Keratinocyte (primary cell): ENCODE measurements around the gene DDAH2. TPM values are rescaled to one million over a fixed set of nuclear protein-coding genes. Genes with fewer than 3 reads are reported as not detected.

Source experiments
- DNase-seq: peaks from one replicate; pipeline ENCODE4 v3.0.0-alpha.2; 2011; ENCODE audit warnings: low read depth, missing footprints, low spot score
- FAIRE-seq: peaks from 2 replicates; lab custom pipeline; 2011; peaks lifted over from hg19 to GRCh38; lab: Jason Lieb, UNC
- H2AFZ ChIP-seq: 2 replicates; pipeline ENCODE4 v1.6.0; 2012; ENCODE audit warnings: low read length, control low read depth, inconsistent platforms; ENCODE audit not compliant: control insufficient read depth
- H3K27ac ChIP-seq: 2 replicates; pipeline ENCODE4 v1.5.1; 2011; ENCODE audit warnings: low read length; ENCODE audit not compliant: control insufficient read depth, insufficient read depth
- H3K27me3 ChIP-seq: 3 replicates; pipeline ENCODE4 v1.6.0; 2011; ENCODE audit warnings: low read length; ENCODE audit not compliant: control insufficient read depth, insufficient read depth; ENCODE audit errors: extremely low read depth
- H3K36me3 ChIP-seq, 2 experiments: 2 replicates in 1 of 2; 3 replicates in 1 of 2; pipeline ENCODE4 v1.5.1; 2011; ENCODE audit warnings: low read length in 2 of 2, mild to moderate bottlenecking in 1 of 2; ENCODE audit not compliant: control insufficient read depth in 2 of 2, insufficient read depth in 2 of 2; ENCODE audit errors: extremely low read depth in 1 of 2
- H3K4me1 ChIP-seq: 3 replicates; pipeline ENCODE4 v1.5.1; 2011; ENCODE audit warnings: low read length; ENCODE audit not compliant: control insufficient read depth, insufficient read depth; ENCODE audit errors: extremely low read depth
- H3K4me2 ChIP-seq: 3 replicates; pipeline ENCODE4 v1.6.0; 2011; ENCODE audit warnings: low read depth, low read length; ENCODE audit not compliant: control insufficient read depth, insufficient read depth; ENCODE audit errors: extremely low read depth
- H3K4me3 ChIP-seq, 3 experiments: fragments of 200-600 bp in 1 of 3; sonication (generic) in 1 of 3; 2 replicates in 2 of 3; 3 replicates in 1 of 3; pipeline ENCODE4 v1.5.1; 2011 to 2016; ENCODE audit warnings: low read length in 3 of 3, mild to moderate bottlenecking in 3 of 3, control low read depth in 2 of 3, inconsistent platforms in 1 of 3, low read depth in 1 of 3, mixed read lengths in 1 of 3, mixed run types in 1 of 3, moderate library complexity in 1 of 3; ENCODE audit not compliant: control insufficient read depth in 2 of 3, insufficient read depth in 2 of 3; ENCODE audit errors: extremely low read depth in 1 of 3
- H3K79me2 ChIP-seq: 2 replicates; pipeline ENCODE4 v1.6.0; 2012; ENCODE audit warnings: low read length; ENCODE audit not compliant: control insufficient read depth, insufficient read depth
- H3K9ac ChIP-seq: 3 replicates; pipeline ENCODE4 v1.6.0; 2011; ENCODE audit warnings: low read length; ENCODE audit not compliant: control insufficient read depth, insufficient read depth; ENCODE audit errors: extremely low read depth
- H3K9me1 ChIP-seq: 3 replicates; pipeline ENCODE4 v1.6.0; 2011; ENCODE audit warnings: low read length; ENCODE audit not compliant: control insufficient read depth, insufficient read depth; ENCODE audit errors: extremely low read depth
- H3K9me3 ChIP-seq: 2 replicates; pipeline ENCODE4 v1.5.1; 2012; ENCODE audit warnings: low read depth, low read length; ENCODE audit not compliant: control insufficient read depth
- H4K20me1 ChIP-seq: 3 replicates; pipeline ENCODE4 v1.6.0; 2011; ENCODE audit warnings: low read length; ENCODE audit not compliant: control insufficient read depth, insufficient read depth; ENCODE audit errors: extremely low read depth
- CTCF ChIP-seq, 3 experiments: IDR thresholded peaks in 1 of 3; conservative IDR thresholded peaks in 1 of 3; optimal IDR thresholded peaks in 1 of 3; 2 replicates in 2 of 3; 3 replicates in 1 of 3; pipeline versions ENCODE3 to v1.5.1; 2011; ENCODE audit warnings: low read length in 3 of 3, mild to moderate bottlenecking in 3 of 3, moderate library complexity in 2 of 3, control low read depth in 1 of 3, inconsistent platforms in 1 of 3; ENCODE audit not compliant: insufficient read depth in 2 of 3; ENCODE audit errors: extremely low read depth in 1 of 3
- EZH2 ChIP-seq: IDR thresholded peaks from one replicate; pipeline ENCODE4 v1.6.1; 2012; ENCODE audit warnings: inconsistent platforms, mild to moderate bottlenecking, low read length, moderate library complexity
- dilution Hi-C: fragments of 300-500 bp; cut with MboI; formaldehyde crosslinking; loops from one replicate; pipeline ENCODE4 v1.7.0; 2020; ENCODE audit warnings: low sequenced_read_pairs; ENCODE audit not compliant: extremely low pct_ligation_motif_present
- polyA plus RNA-seq, 5 experiments: library from polyadenylated mRNA; depleted of rRNA in 3 of 5; stranded (reverse) in 3 of 5; stranded (forward) in 1 of 5; unstranded in 1 of 5; fragments of >200 nt; gene quantifications; 1 replicate in 1 of 5; 2 replicates in 3 of 5; 3 replicates in 1 of 5; pipeline versions ENCODE4 v1.2.1 to v1.2.3, GENCODE V29; 2011 to 2012; ENCODE audit warnings: missing spikeins in 2 of 5, low read depth in 1 of 5, low replicate concordance in 1 of 5

The DDAH2 gene
- polyA plus RNA-seq, 1 donor (not counting 4 experiments of a cell fraction or from before 2014, with no cell fraction given) = 3.0 TPM

DNA sequence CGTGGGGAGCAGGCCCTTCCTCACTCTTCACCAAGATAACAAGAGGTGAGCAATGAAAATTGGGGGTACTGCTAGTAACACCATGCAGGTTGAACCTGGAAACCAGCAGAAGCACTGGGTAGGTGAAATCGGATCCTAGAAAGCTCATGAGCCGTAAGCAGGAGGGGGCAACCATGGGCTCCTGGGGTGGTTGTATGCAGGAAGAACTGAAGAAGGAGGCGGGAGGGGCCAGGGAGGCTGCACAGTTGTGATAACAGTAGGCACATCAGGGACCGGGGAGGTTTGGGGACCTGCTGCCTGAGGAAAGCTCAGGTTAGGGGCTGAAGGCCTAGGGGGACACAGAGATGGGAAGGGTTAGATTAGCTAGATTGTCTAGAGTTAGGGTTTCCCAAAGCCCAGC lies 42.6 kb downstream of the DDAH2 start:
- DNase-seq = no peak
- H3K9me1 ChIP-seq = no peaks in the 10 kb centered on the region
- peaks cover 3% of the 10 kb centered on the region for H3K4me1 ChIP-seq
- no peaks in the 10 kb centered on the region for H4K20me1 ChIP-seq
- no peaks in the 10 kb centered on the region for H3K9me3 ChIP-seq
- dilution Hi-C loops = no loop called here
- peaks cover 7 to 38% of the 10 kb centered on the region in 2 experiments for H3K36me3 ChIP-seq
- H3K27ac ChIP-seq = no peak overlapping the region
- H3K9ac ChIP-seq = no peak overlapping the region
- H3K27me3 ChIP-seq = no peaks in the 10 kb centered on the region
- H2AFZ ChIP-seq = no peak overlapping the region
- FAIRE-seq = no peak
- H3K4me3 ChIP-seq = no peak overlapping the region
- no peaks in the 10 kb centered on the region for H3K79me2 ChIP-seq
- no peak for TF ChIP-seq CTCF (optimal IDR thresholded peaks at IDR 0.05 in 1 of 3, IDR thresholded peaks at IDR 0.05 in 1 of 3, conservative IDR thresholded peaks at IDR 0.05 in 1 of 3; ENCODE audit: extremely low read depth in 1 of 3, insufficient read depth in 2 of 3, low read length in 3 of 3)
- no peak for TF ChIP-seq EZH2
- H3K4me2 ChIP-seq = no peak overlapping the region

- Histone ChIP-seq H4K20me1 (no peaks in the 10 kb centered on the region), H3K4me1 (peaks cover 11% of the 10 kb centered on the region), H3K27me3 (no peaks in the 10 kb centered on the region), H3K4me3 (no peak overlapping the region), H3K9me1 (no peaks in the 10 kb centered on the region), H3K9me3 (no peaks in the 10 kb centered on the region), H3K27ac (no peak overlapping the region), H3K4me2 (no peak overlapping the region), H3K79me2 (no peaks in the 10 kb centered on the region), H3K9ac (no peak overlapping the region), H3K36me3 (peaks cover 0 to 24% of the 10 kb centered on the region in 2 experiments), H2AFZ (no peak overlapping the region)
- DNase-seq (no peak), FAIRE-seq (no peak)
- dilution Hi-C loops = no loop called here
- TF ChIP-seq CTCF (optimal IDR thresholded peaks at IDR 0.05 in 1 of 3, IDR thresholded peaks at IDR 0.05 in 1 of 3, conservative IDR thresholded peaks at IDR 0.05 in 1 of 3; ENCODE audit: extremely low read depth in 1 of 3, insufficient read depth in 2 of 3, low read length in 3 of 3) (no peak), EZH2 (no peak)
These were observed 45.5 kb downstream of the DDAH2 start for GRCh38 chr6:31683591-31683990.
